ENCODE data around the gene TDRD6.
"Not testable (repeated sequence)": the region's sequence is repeated elsewhere in the genome, so short reads cannot be mapped to it uniquely, and the experiment has no call there.

The TDRD6 gene

GRCh38 chr6:46744159-46744725, 56.6 kb downstream of the TDRD6 start:
- DNase-seq (ENCODE audit: low read depth), result not testable (repeated sequence)

GRCh38 chr6:46745973-46746372, 58.3 kb downstream of the TDRD6 start:
- no peak for DNase-seq (ENCODE audit: low read depth)

- DNase-seq (ENCODE audit: low read depth), result no peak
Measured at GRCh38 chr6:46746696-46747095, 59.0 kb downstream of the TDRD6 start, which contains the start of gene ANKRD66. Gene ANKRD66, plus strand, starts transcription at chr6:46746933. Its CDS starts 5,016 bp downstream, at chr6:46751949.

- no peak for DNase-seq (ENCODE audit: low read depth)
Measured at GRCh38 chr6:46748940-46749503, 61.3 kb downstream of the TDRD6 start.

GRCh38 chr6:46749731-46750130, 62.0 kb downstream of the TDRD6 start:
- DNase-seq (ENCODE audit: low read depth), result no peak

- no peak for DNase-seq (ENCODE audit: low read depth)
Measured at GRCh38 chr6:46751658-46752057, 64.0 kb downstream of the TDRD6 start.
